ENCODE measurements around the gene SEPTIN14. TPM values are rescaled to one million over a fixed set of nuclear protein-coding genes. Genes with fewer than 3 reads are reported as not detected.
A peak's percentile ranks its signal among the peaks of the same experiment; 100 is the strongest.

Gene SEPTIN14
- total and polyA plus RNA-seq, 2 experiments from 2014 or later = not detected

GRCh38 chr7:55887821-55888247 is 25.3 kb upstream of the SEPTIN14 start:
- Histone ChIP-seq H3K9me3 (ENCODE audit: low read depth) (no peaks in the 10 kb centered on the region), H3K4me1 (ENCODE audit: low read depth) (no peaks in the 10 kb centered on the region), H3K4me3 (peak overlapping the region; percentile 63), H3K36me3 (no peaks in the 10 kb centered on the region), H3K27me3 (no peaks in the 10 kb centered on the region), H3K27ac (peak overlapping the region; percentile 71)
- DNase-seq (ENCODE audit: low read depth in 1 of 2, low spot score in 1 of 2) = peak in 1 of 2 donors; percentile 9
- TF ChIP-seq CTCF (IDR thresholded peaks at IDR 0.05; ENCODE audit: low read depth, low read length) = no peak

DNA sequence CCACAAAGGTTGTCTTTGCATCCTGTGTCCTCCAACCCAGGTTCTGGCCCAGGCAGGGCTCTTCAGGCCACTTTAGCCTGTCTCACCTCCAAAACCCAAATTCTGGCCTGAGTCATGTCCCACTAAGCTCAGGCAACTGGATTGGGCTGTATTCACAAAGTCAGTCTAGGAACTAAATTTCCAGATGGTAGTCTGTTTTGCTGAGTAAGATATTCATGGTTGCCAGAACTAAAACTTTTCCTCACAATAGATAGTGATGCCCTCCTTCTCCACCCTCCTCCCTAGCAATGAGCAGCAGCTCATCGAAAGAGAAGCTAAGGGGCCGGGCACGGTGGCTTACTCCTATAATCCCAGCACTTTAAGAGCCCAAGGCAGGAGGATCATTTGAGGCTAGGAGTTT is 21.8 kb upstream of the SEPTIN14 start:
- DNase-seq (ENCODE audit: low read depth in 1 of 2, low spot score in 1 of 2) = no peak
- Histone ChIP-seq H3K4me1 (ENCODE audit: low read depth) (no peaks in the 10 kb centered on the region), H3K36me3 (no peaks in the 10 kb centered on the region), H3K4me3 (no peak overlapping the region), H3K9me3 (ENCODE audit: low read depth) (no peaks in the 10 kb centered on the region), H3K27me3 (no peaks in the 10 kb centered on the region), H3K27ac (no peak overlapping the region)
- no peak for TF ChIP-seq CTCF (IDR thresholded peaks at IDR 0.05; ENCODE audit: low read depth, low read length)

DNA sequence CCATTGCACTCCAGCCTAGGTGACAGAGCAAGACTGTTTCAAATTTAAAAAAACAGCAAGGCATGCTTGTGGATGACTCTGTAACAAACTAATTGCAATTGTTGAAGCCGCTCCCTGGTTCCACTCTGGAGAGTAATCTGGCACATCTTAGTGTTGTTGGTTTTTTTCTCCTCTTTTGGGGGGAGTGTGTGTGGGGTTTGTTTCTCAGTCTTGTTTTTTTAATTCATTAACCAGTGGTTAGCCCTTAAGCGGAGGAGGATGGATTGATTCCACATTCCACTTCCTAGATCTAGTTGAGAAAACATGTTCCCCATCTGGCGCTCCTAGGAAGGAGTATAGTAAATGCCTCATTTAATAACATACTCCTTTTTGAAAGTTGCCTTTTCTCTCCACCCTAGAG is 16.1 kb upstream of the SEPTIN14 start:
- Histone ChIP-seq H3K27ac (no peak overlapping the region), H3K4me3 (no peak overlapping the region), H3K27me3 (no peaks in the 10 kb centered on the region), H3K36me3 (no peaks in the 10 kb centered on the region), H3K9me3 (ENCODE audit: low read depth) (no peaks in the 10 kb centered on the region), H3K4me1 (ENCODE audit: low read depth) (no peaks in the 10 kb centered on the region)
- no peak for TF ChIP-seq CTCF (IDR thresholded peaks at IDR 0.05; ENCODE audit: low read depth, low read length)
- no peak for DNase-seq (ENCODE audit: low read depth in 1 of 2, low spot score in 1 of 2)

GRCh38 chr7:55877308-55877707 is 14.8 kb upstream of the SEPTIN14 start:
- Histone ChIP-seq H3K27ac (no peak overlapping the region), H3K4me3 (no peak overlapping the region), H3K9me3 (ENCODE audit: low read depth) (no peaks in the 10 kb centered on the region), H3K4me1 (ENCODE audit: low read depth) (no peaks in the 10 kb centered on the region), H3K27me3 (no peaks in the 10 kb centered on the region), H3K36me3 (no peaks in the 10 kb centered on the region)
- no peak for TF ChIP-seq CTCF (IDR thresholded peaks at IDR 0.05; ENCODE audit: low read depth, low read length)
- DNase-seq (ENCODE audit: low read depth in 1 of 2, low spot score in 1 of 2) = no peak

GRCh38 chr7:55873765-55874164 is 11.2 kb upstream of the SEPTIN14 start:
- H3K4me1 ChIP-seq (ENCODE audit: low read depth) = no peaks in the 10 kb centered on the region
- H3K27ac ChIP-seq = no peak overlapping the region
- DNase-seq (ENCODE audit: low read depth in 1 of 2, low spot score in 1 of 2) = no peak
- no peaks in the 10 kb centered on the region for H3K27me3 ChIP-seq
- no peaks in the 10 kb centered on the region for H3K36me3 ChIP-seq
- H3K4me3 ChIP-seq = no peak overlapping the region
- H3K9me3 ChIP-seq (ENCODE audit: low read depth) = no peaks in the 10 kb centered on the region
- no peak for TF ChIP-seq CTCF (IDR thresholded peaks at IDR 0.05; ENCODE audit: low read depth, low read length)

Data from cardiac muscle cell (in vitro differentiated cells and primary cell).